Endothelial cell (in vitro differentiated cells): ENCODE results near the gene STK40. TPM values are rescaled to one million over a fixed set of nuclear protein-coding genes. Genes with fewer than 3 reads are reported as not detected.

Experiments
- DNase-seq: peaks from one replicate; pipeline ENCODE4 v3.0.0; 2021; ENCODE audit warnings: low spot score
- H3K27ac Mint-ChIP-seq: one replicate; pipeline ENCODE4 v1.8.0; 2021; ENCODE audit warnings: mixed read lengths, inconsistent platforms; ENCODE audit not compliant: unreplicated experiment
- H3K27me3 Mint-ChIP-seq: one replicate; pipeline ENCODE4 v1.8.0; 2021; ENCODE audit warnings: mild to moderate bottlenecking, moderate library complexity, mixed read lengths, inconsistent platforms; ENCODE audit not compliant: unreplicated experiment
- H3K36me3 Mint-ChIP-seq: one replicate; pipeline ENCODE4 v1.8.0; 2021; ENCODE audit warnings: mild to moderate bottlenecking, low read depth, mixed read lengths, inconsistent platforms; ENCODE audit not compliant: unreplicated experiment
- H3K4me1 Mint-ChIP-seq: one replicate; pipeline ENCODE4 v1.8.0; 2021; ENCODE audit warnings: mild to moderate bottlenecking, mixed read lengths, inconsistent platforms; ENCODE audit not compliant: unreplicated experiment
- H3K4me3 Mint-ChIP-seq: one replicate; pipeline ENCODE4 v1.8.0; 2021; ENCODE audit warnings: mild to moderate bottlenecking, mixed read lengths, inconsistent platforms; ENCODE audit not compliant: unreplicated experiment
- H3K9me3 Mint-ChIP-seq: one replicate; pipeline ENCODE4 v1.8.0; 2021; ENCODE audit warnings: mixed read lengths, inconsistent platforms; ENCODE audit not compliant: unreplicated experiment
- total RNA-seq: library from RNA; stranded (reverse); fragmentation: NEBNext Ultra II Directional; extraction: Animal tissue kit (Norgen Biotek cat#: 25700); gene quantifications from one replicate; pipeline ENCODE4 v1.2.1, GENCODE V29; 2021; ENCODE audit not compliant: unreplicated experiment
- TF ChIP-seq, protein P1 (sequence below): fragments of 200-600 bp; sonication (generic); IDR thresholded peaks from one replicate; pipeline ENCODE4 v1.5.0; 2021; ENCODE audit warnings: antibody characterized with exemption; ENCODE audit not compliant: unreplicated experiment

Gene STK40
- total RNA-seq, 1 donor from 2014 or later = 37.3 TPM

- DNase-seq = peak; percentile 47
- Mint-ChIP-seq H3K9me3 (no peaks in the 10 kb centered on the region), H3K4me3 (peak overlapping the region; percentile 79), H3K27ac (no peak overlapping the region), H3K27me3 (peaks cover 9% of the 10 kb centered on the region), H3K36me3 (peaks cover 19% of the 10 kb centered on the region), H3K4me1 (peaks cover 16% of the 10 kb centered on the region)
- TF ChIP-seq, protein P1, sequence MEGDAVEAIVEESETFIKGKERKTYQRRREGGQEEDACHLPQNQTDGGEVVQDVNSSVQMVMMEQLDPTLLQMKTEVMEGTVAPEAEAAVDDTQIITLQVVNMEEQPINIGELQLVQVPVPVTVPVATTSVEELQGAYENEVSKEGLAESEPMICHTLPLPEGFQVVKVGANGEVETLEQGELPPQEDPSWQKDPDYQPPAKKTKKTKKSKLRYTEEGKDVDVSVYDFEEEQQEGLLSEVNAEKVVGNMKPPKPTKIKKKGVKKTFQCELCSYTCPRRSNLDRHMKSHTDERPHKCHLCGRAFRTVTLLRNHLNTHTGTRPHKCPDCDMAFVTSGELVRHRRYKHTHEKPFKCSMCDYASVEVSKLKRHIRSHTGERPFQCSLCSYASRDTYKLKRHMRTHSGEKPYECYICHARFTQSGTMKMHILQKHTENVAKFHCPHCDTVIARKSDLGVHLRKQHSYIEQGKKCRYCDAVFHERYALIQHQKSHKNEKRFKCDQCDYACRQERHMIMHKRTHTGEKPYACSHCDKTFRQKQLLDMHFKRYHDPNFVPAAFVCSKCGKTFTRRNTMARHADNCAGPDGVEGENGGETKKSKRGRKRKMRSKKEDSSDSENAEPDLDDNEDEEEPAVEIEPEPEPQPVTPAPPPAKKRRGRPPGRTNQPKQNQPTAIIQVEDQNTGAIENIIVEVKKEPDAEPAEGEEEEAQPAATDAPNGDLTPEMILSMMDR = no peak
These were observed 64.4 kb downstream of the STK40 start for GRCh38 chr1:36321119-36321951.

- Mint-ChIP-seq H3K27ac (peak overlapping the region; percentile 70), H3K36me3 (peaks cover 19% of the 10 kb centered on the region), H3K9me3 (no peaks in the 10 kb centered on the region), H3K4me1 (peaks cover 16% of the 10 kb centered on the region), H3K27me3 (peaks cover 7% of the 10 kb centered on the region), H3K4me3 (peak overlapping the region; percentile 87)
- DNase-seq = no peak
- TF ChIP-seq, protein P1 = no peak
These were observed 65.0 kb downstream of the STK40 start for GRCh38 chr1:36320767-36321118.

DNA sequence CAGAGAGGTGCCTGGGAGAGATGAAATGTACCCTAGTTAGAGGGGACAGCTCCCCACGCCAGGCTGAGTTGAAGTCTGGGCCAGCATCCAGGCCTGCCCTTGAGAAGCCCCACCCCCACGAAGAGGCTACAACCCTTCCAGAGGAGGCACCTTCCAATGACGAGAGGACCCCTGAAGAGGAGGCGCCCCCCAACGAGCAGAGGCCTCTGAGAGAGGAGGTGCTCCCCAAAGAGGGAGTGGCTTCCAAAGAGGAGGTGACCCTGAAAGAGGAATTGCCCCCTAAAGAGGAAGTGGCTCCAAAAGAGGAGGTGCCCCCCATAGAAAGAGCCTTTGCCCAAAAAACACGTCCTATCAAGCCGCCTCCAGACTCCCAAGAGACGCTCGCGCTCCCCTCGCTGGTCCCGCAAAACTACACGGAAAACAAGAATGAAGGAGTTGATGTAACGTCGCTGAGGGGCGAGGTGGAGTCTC is 65.4 kb downstream of the STK40 start:
- DNase-seq = no peak
- peak overlapping the region; percentile 70 for H3K27ac Mint-ChIP-seq
- H3K27me3 Mint-ChIP-seq = peaks cover 9% of the 10 kb centered on the region
- H3K4me1 Mint-ChIP-seq = peaks cover 16% of the 10 kb centered on the region
- H3K36me3 Mint-ChIP-seq = peaks cover 19% of the 10 kb centered on the region
- no peaks in the 10 kb centered on the region for H3K9me3 Mint-ChIP-seq
- TF ChIP-seq, protein P1 = no peak
- peak overlapping the region; percentile 87 for H3K4me3 Mint-ChIP-seq

DNA sequence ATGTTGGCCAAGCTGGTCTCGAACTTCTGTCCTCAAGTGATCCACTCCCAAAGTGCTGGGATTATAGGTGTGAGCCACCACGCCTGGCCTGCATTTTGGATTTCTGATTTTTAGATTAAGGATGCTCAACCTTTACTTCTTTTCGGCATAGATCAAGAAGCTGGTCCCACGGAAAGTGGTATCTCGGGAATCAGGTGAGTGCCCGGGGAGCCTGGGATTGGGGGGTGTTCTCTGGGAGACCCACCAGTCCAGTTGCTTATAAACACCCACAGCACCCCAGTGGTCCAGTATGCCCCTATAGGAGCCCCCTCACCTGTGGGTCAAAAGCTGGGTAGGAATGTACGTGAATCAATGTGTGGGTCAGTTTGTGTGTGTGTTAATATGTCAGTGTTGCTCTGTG is 76.3 kb downstream of the STK40 start:
- TF ChIP-seq, protein P1 = no peak
- Mint-ChIP-seq H3K27ac (no peak overlapping the region), H3K4me1 (peaks cover 12% of the 10 kb centered on the region), H3K36me3 (peaks cover 12% of the 10 kb centered on the region), H3K4me3 (peak overlapping the region; percentile 14), H3K27me3 (peaks cover 5% of the 10 kb centered on the region), H3K9me3 (no peaks in the 10 kb centered on the region)
- no peak for DNase-seq
